Kidney (tissue), 14 donors: ENCODE data around the gene NDUFAF4. TPM values are rescaled to one million over a fixed set of nuclear protein-coding genes. Genes with fewer than 3 reads are reported as not detected.

Experiments
- DNase-seq, 5 donors: peaks; one replicate each; pipeline ENCODE4 v3.0.0-alpha.2; 2013 to 2020
- FAIRE-seq: peaks from 2 replicates; lab custom pipeline; 2012; peaks lifted over from hg19 to GRCh38; lab: Jason Lieb, UNC
- H3K27ac ChIP-seq, 2 donors: one replicate each; pipeline ENCODE4 v1.7.0; 2013; ENCODE audit warnings: low read depth in 2 of 2, low read length in 2 of 2, inconsistent platforms in 1 of 2
- H3K27me3 ChIP-seq: one replicate; pipeline ENCODE4 v1.7.1; 2013; ENCODE audit warnings: low read length, inconsistent platforms; ENCODE audit not compliant: control insufficient read depth, insufficient read depth
- H3K36me3 ChIP-seq, 3 donors: one replicate each; pipeline versions ENCODE4 v1.7.0 to v1.7.1; 2013; ENCODE audit warnings: low read length in 3 of 3, control low read depth in 1 of 3, inconsistent platforms in 1 of 3; ENCODE audit not compliant: insufficient read depth in 3 of 3, control insufficient read depth in 2 of 3
- H3K4me1 ChIP-seq, 3 donors: one replicate each; pipeline versions ENCODE4 v1.7.0 to v1.7.1; 2013; ENCODE audit warnings: low read length in 3 of 3, inconsistent platforms in 1 of 3, low read depth in 1 of 3; ENCODE audit not compliant: control insufficient read depth in 2 of 3, insufficient read depth in 2 of 3
- H3K4me3 ChIP-seq, 3 donors: one replicate each; pipeline versions ENCODE4 v1.7.0 to v1.8.1; 2013; ENCODE audit warnings: low read length in 3 of 3, control low read depth in 1 of 3, inconsistent platforms in 1 of 3
- H3K9ac ChIP-seq, 3 donors: one replicate each; pipeline versions ENCODE4 v1.7.0 to v1.7.1; 2013; ENCODE audit warnings: low read length in 3 of 3, control low read depth in 1 of 3, inconsistent platforms in 1 of 3
- H3K9me3 ChIP-seq, 3 donors: one replicate each; pipeline versions ENCODE4 v1.7.0 to v1.7.1; 2013; ENCODE audit warnings: low read length in 3 of 3, control low read depth in 1 of 3, inconsistent platforms in 1 of 3; ENCODE audit not compliant: control insufficient read depth in 2 of 3, insufficient read depth in 1 of 3
- CTCF ChIP-seq: IDR thresholded peaks from 3 replicates; pipeline ENCODE4 v1.5.1; 2012; ENCODE audit warnings: mild to moderate bottlenecking, moderate library complexity, borderline replicate concordance; ENCODE audit not compliant: insufficient read depth; ENCODE audit errors: extremely low read depth
- intact Hi-C: fragments of 100-400 bp; cut with DNase I; formaldehyde crosslinking; loops from one replicate; pipeline ENCODE4 v1.11.1; 2022
- polyA plus RNA-seq: library from polyadenylated mRNA; stranded (reverse); fragments of 350-450 nt; fragmentation: Illumina TruSeq; extraction: RNeasy Lipid Tissue Mini Kit (QIAGEN cat#74804); gene quantifications from one replicate; pipeline ENCODE4 v1.2.3, GENCODE V29; 2014; ENCODE audit warnings: low read depth, low replicate concordance; ENCODE audit not compliant: insufficient read depth
- total RNA-seq: library from RNA; stranded (reverse); fragmentation: NEBNext Ultra II Directional; extraction: Animal tissue kit (Norgen Biotek cat#: 25700); gene quantifications from one replicate; pipeline ENCODE4 v1.2.1, GENCODE V29; 2021
- donor health status: control.
- donor health status: control.
- donor health status: control.
- donor health status: control.
- donor health status: control.
- donor health status: DM: yes; HTN: yes; CAD: no.
- donor health status: Normal renal cell carcinoma (clear cell type).

The NDUFAF4 gene
- total and polyA plus RNA-seq, 2 donors from 2014 or later, result 22.9 to 81.5 TPM

- intact Hi-C loops, result no loop called here
- DNase-seq (no peak), FAIRE-seq (no peak)
- H3K27ac ChIP-seq, result no peak overlapping the region
- H3K4me3 ChIP-seq, result no peak overlapping the region
- no peak for TF ChIP-seq CTCF
- no peak overlapping the region for H3K9ac ChIP-seq
- peaks cover 0 to 6% (median 0%) of the 10 kb centered on the region in 3 donors for H3K4me1 ChIP-seq
- no peaks in the 10 kb centered on the region for H3K9me3 ChIP-seq
- H3K36me3 ChIP-seq, result no peaks in the 10 kb centered on the region
- H3K27me3 ChIP-seq, result no peaks in the 10 kb centered on the region
These were observed 45.0 kb upstream of the NDUFAF4 start for GRCh38 chr6:96942676-96943075.

GRCh38 chr6:96940322-96940721 lies 42.6 kb upstream of the NDUFAF4 start:
- no peak overlapping the region for H3K4me3 ChIP-seq
- no peaks in the 10 kb centered on the region for H3K36me3 ChIP-seq
- no peaks in the 10 kb centered on the region for H3K9me3 ChIP-seq
- H3K27me3 ChIP-seq, result no peaks in the 10 kb centered on the region
- H3K27ac ChIP-seq, result no peak overlapping the region
- intact Hi-C loops, result no loop called here
- H3K9ac ChIP-seq, result no peak overlapping the region
- FAIRE-seq (no peak), DNase-seq (no peak)
- H3K4me1 ChIP-seq, result peaks cover 0 to 6% (median 0%) of the 10 kb centered on the region in 3 donors
- TF ChIP-seq CTCF, result no peak

GRCh38 chr6:96939007-96939805 lies 41.5 kb upstream of the NDUFAF4 start:
- DNase-seq, result no peak
- Histone ChIP-seq H3K4me3 (no peak overlapping the region), H3K27ac (no peak overlapping the region), H3K9ac (no peak overlapping the region), H3K9me3 (no peaks in the 10 kb centered on the region), H3K4me1 (peaks cover 0 to 6% (median 0%) of the 10 kb centered on the region in 3 donors), H3K27me3 (no peaks in the 10 kb centered on the region), H3K36me3 (no peaks in the 10 kb centered on the region)
- no peak for FAIRE-seq
- no peak for TF ChIP-seq CTCF
- intact Hi-C loops, result no loop called here
